Hepatocyte (in vitro differentiated cells): ENCODE data around the gene PACSIN2.

Experiments used
- EZH2 ChIP-seq: fragments of 200-600 bp; sonication (generic); IDR thresholded peaks from 2 replicates; pipeline ENCODE4 v1.6.1; 2016; ENCODE audit warnings: antibody characterized with exemption, mild to moderate bottlenecking, borderline replicate concordance
- EZH2phosphoT487 ChIP-seq: fragments of 200-600 bp; sonication (generic); IDR thresholded peaks from one replicate; pipeline ENCODE4 v1.6.1; 2018; ENCODE audit warnings: antibody characterized with exemption, mild to moderate bottlenecking, low read depth, moderate library complexity; ENCODE audit not compliant: unreplicated experiment, severe bottlenecking
- TF ChIP-seq, protein P1 (sequence below): fragments of 200-600 bp; sonication (generic); IDR thresholded peaks from 2 replicates; pipeline ENCODE4 v1.5.1; 2016; ENCODE audit warnings: antibody characterized with exemption, mild to moderate bottlenecking; ENCODE audit not compliant: poor library complexity

- TF ChIP-seq, protein P1, sequence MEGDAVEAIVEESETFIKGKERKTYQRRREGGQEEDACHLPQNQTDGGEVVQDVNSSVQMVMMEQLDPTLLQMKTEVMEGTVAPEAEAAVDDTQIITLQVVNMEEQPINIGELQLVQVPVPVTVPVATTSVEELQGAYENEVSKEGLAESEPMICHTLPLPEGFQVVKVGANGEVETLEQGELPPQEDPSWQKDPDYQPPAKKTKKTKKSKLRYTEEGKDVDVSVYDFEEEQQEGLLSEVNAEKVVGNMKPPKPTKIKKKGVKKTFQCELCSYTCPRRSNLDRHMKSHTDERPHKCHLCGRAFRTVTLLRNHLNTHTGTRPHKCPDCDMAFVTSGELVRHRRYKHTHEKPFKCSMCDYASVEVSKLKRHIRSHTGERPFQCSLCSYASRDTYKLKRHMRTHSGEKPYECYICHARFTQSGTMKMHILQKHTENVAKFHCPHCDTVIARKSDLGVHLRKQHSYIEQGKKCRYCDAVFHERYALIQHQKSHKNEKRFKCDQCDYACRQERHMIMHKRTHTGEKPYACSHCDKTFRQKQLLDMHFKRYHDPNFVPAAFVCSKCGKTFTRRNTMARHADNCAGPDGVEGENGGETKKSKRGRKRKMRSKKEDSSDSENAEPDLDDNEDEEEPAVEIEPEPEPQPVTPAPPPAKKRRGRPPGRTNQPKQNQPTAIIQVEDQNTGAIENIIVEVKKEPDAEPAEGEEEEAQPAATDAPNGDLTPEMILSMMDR: no peak
- TF ChIP-seq EZH2: no peak
- no peak for TF ChIP-seq EZH2phosphoT487
Observed at GRCh38 chr22:42992092-42992491, 22.9 kb downstream of the PACSIN2 start.
